Caco-2 (cell line): ENCODE data around the gene SLC12A7. TPM values are rescaled to one million over a fixed set of nuclear protein-coding genes. Genes with fewer than 3 reads are reported as not detected.

Source experiments
- BruUV-seq: library from RNA; stranded (reverse); fragments of 400-500 nt; replicated peaks from 2 replicates; lab custom pipeline; 2021; lab: Mats Ljungman, UMichigan
- CTCF ChIA-PET: fragments of 300-600 bp; sonication (Branson Sonifier 250); formaldehyde crosslinking; loops from one replicate; lab custom pipeline; 2022; ENCODE audit warnings: antibody characterized with exemption; lab: Charles Lee
- POLR2A ChIA-PET: fragments of 300-600 bp; sonication (Branson Sonifier 250); formaldehyde crosslinking; loops from one replicate; lab custom pipeline; 2022; ENCODE audit warnings: antibody characterized with exemption; lab: Charles Lee
- DNase-seq, 2 experiments: peaks; one replicate each; pipeline versions ENCODE4 v3.0.0 to v3.0.0-alpha.2; 2020 to 2022
- H3K27me3 ChIP-seq: replicated peaks from 2 replicates; pipeline ENCODE4 v1.6.0; 2011; ENCODE audit warnings: low read length; ENCODE audit not compliant: control insufficient read depth, insufficient read depth
- H3K36me3 ChIP-seq: 2 replicates; pipeline ENCODE4 v1.5.1; 2011; ENCODE audit warnings: low read length; ENCODE audit not compliant: control insufficient read depth, insufficient read depth
- H3K4me1 ChIP-seq: fragments of 250-450 bp; sonication (Bioruptor Pico); 2 replicates; pipeline ENCODE4 v1.5.1; 2020; ENCODE audit warnings: mild to moderate bottlenecking
- H3K4me3 ChIP-seq: 2 replicates; pipeline ENCODE4 v1.5.1; 2011; ENCODE audit warnings: low read depth, mild to moderate bottlenecking, control low read depth, low read length
- H3K9me3 ChIP-seq: fragments of 250-450 bp; sonication (Bioruptor Pico); 2 replicates; pipeline ENCODE4 v1.5.1; 2020; ENCODE audit warnings: mild to moderate bottlenecking, moderate library complexity
- H3K27ac Mint-ChIP-seq: one replicate; pipeline ENCODE4 v1.8.0; 2022; ENCODE audit warnings: mixed read lengths; ENCODE audit not compliant: unreplicated experiment
- H3K27me3 Mint-ChIP-seq: one replicate; pipeline ENCODE4 v1.8.0; 2022; ENCODE audit warnings: mixed read lengths; ENCODE audit not compliant: insufficient read depth, unreplicated experiment
- H3K36me3 Mint-ChIP-seq: one replicate; pipeline ENCODE4 v1.8.0; 2022; ENCODE audit warnings: mild to moderate bottlenecking, mixed read lengths; ENCODE audit not compliant: insufficient read depth, unreplicated experiment
- H3K4me1 Mint-ChIP-seq: one replicate; pipeline ENCODE4 v1.8.0; 2022; ENCODE audit warnings: low read depth, mixed read lengths; ENCODE audit not compliant: unreplicated experiment
- H3K4me3 Mint-ChIP-seq: one replicate; pipeline ENCODE4 v1.8.0; 2022; ENCODE audit warnings: mild to moderate bottlenecking, moderate library complexity, mixed read lengths; ENCODE audit not compliant: unreplicated experiment
- H3K9me3 Mint-ChIP-seq: one replicate; pipeline ENCODE4 v1.8.0; 2022; ENCODE audit warnings: mixed read lengths; ENCODE audit not compliant: unreplicated experiment
- intact Hi-C: fragments of 100-400 bp; cut with micrococcal nuclease; formaldehyde crosslinking; loops from one replicate; pipeline ENCODE4 v1.10.0; 2022; ENCODE audit not compliant: unreplicated experiment
- total RNA-seq: library from RNA; stranded (reverse); gene quantifications from 2 replicates; pipeline ENCODE4 v1.2.3, GENCODE V29; 2022
- TF ChIP-seq, protein P1 (sequence below), 2 experiments: fragments of 200-600 bp in 1 of 2; IDR thresholded peaks; 1 replicate in 1 of 2; 2 replicates in 1 of 2; pipeline versions ENCODE4 v1.5.1 to v1.8.0; 2011 to 2022; ENCODE audit warnings: antibody characterized with exemption in 1 of 2, control low read depth in 1 of 2, inconsistent platforms in 1 of 2, low read depth in 1 of 2, low read length in 1 of 2, mild to moderate bottlenecking in 1 of 2, moderate library complexity in 1 of 2; ENCODE audit not compliant: insufficient read depth in 1 of 2, severe bottlenecking in 1 of 2, unreplicated experiment in 1 of 2

Gene SLC12A7
- total RNA-seq, 1 experiment from 2014 or later = 41.7 TPM

DNA sequence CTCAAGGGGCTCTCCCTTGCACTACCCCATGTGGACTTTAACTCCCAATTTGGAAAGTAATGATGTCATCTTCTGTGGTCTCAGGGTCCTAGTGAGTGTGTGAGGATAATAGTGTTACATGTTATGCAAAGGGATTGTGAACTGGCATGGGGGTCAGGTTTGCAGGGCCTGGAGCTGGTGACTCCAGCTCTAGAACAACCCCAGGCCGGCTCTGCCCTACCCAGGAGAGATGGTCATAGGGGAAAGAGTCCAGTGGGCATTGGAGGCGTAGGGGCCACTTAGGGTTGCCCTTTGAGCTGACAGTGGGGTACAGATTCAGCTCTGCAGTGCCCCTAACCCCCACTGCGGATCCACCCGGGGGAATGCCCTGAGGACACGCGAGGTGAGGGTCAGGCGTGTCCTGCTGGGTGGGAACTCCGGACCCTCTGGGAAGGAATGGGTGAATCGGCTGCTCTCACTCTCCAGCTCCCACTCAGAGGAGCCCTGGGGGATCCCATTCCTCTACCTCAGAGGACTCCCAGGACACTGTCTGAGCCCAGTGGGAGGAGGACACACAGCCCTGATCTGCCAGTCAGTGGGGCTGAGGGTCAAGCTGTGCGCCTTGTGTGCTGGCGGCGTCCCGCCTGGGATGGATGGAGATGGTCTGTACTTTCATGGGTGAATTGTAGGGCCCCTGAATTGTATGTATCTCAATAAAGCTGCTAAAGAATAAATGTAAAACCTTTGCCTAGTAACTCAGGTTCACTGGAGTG, 105.8 kb downstream of the SLC12A7 start:
- no peak overlapping the region for H3K27ac Mint-ChIP-seq
- H3K9me3 Mint-ChIP-seq = no peaks in the 10 kb centered on the region
- BruUV-seq = no TSS peak
- Histone ChIP-seq H3K9me3 (no peaks in the 10 kb centered on the region), H3K27me3 (no peaks in the 10 kb centered on the region), H3K4me3 (no peak overlapping the region), H3K4me1 (peaks cover 40% of the 10 kb centered on the region), H3K36me3 (no peaks in the 10 kb centered on the region)
- DNase-seq = peak in 1 of 2 experiments; percentile 30
- H3K4me1 Mint-ChIP-seq = peaks cover 10% of the 10 kb centered on the region
- ChIA-PET POLR2A (no interaction called here), CTCF (interaction anchor here (1.1 to 2.3 kb wide), 4 partner anchors 23 to 162 kb away, joined by 3 to 12 read pairs (median 8); no protein-coding TSS in a partner anchor)
- TF ChIP-seq, protein P1, sequence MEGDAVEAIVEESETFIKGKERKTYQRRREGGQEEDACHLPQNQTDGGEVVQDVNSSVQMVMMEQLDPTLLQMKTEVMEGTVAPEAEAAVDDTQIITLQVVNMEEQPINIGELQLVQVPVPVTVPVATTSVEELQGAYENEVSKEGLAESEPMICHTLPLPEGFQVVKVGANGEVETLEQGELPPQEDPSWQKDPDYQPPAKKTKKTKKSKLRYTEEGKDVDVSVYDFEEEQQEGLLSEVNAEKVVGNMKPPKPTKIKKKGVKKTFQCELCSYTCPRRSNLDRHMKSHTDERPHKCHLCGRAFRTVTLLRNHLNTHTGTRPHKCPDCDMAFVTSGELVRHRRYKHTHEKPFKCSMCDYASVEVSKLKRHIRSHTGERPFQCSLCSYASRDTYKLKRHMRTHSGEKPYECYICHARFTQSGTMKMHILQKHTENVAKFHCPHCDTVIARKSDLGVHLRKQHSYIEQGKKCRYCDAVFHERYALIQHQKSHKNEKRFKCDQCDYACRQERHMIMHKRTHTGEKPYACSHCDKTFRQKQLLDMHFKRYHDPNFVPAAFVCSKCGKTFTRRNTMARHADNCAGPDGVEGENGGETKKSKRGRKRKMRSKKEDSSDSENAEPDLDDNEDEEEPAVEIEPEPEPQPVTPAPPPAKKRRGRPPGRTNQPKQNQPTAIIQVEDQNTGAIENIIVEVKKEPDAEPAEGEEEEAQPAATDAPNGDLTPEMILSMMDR (IDR thresholded peaks at IDR 0.05; ENCODE audit: insufficient read depth in 1 of 2, low read depth in 1 of 2, low read length in 1 of 2, severe bottlenecking in 1 of 2, unreplicated experiment in 1 of 2) = no peak
- H3K36me3 Mint-ChIP-seq = peaks cover 8% of the 10 kb centered on the region
- intact Hi-C loops = no loop called here
- no peaks in the 10 kb centered on the region for H3K27me3 Mint-ChIP-seq
- H3K4me3 Mint-ChIP-seq = peak overlapping the region; percentile 13

DNA sequence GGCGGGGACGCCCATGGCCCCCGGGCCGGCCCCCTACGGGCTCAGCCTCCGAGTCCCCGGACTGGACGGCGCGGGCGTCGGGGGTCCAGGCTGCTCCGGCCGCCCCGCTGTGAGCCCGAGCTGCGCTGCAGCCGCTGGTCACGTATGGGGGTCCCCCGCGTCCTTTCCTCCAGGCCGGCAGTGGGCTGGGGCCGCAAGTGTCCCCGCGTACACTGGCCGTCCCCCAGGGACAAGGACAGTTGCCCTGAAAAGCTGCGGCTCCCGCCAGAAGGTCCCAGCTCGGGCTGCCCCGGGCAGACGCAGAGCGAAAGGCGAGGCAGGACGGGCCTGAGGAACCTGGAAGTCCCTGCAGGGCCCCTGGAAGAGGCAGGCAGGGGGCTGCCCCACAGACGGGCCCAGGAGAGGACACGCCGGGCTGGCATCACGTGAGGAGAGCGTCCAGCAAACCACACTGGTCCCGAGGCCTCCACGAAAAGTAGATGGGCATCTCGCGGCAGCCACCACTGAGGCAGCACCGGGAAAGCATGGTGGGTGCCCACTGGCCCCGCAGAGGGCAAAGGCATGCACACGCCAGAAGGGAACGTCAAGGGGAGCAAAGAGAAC, 106.5 kb downstream of the SLC12A7 start:
- no TSS peak for BruUV-seq
- H3K36me3 Mint-ChIP-seq = peaks cover 5% of the 10 kb centered on the region
- CTCF ChIA-PET = interaction anchor here (1.0 to 1.3 kb wide), 5 partner anchors 15 to 162 kb away, joined by 3 to 9 read pairs (median 4); no protein-coding TSS in a partner anchor

More for the DNA sequence above, 106.5 kb downstream of the SLC12A7 start:
- Mint-ChIP-seq H3K9me3 (no peaks in the 10 kb centered on the region), H3K4me3 (peak overlapping the region; percentile 13), H3K4me1 (peaks cover 10% of the 10 kb centered on the region), H3K27me3 (no peaks in the 10 kb centered on the region), H3K27ac (no peak overlapping the region)
- H3K4me1 ChIP-seq = peaks cover 36% of the 10 kb centered on the region
- peak in 1 of 2 experiments; percentile 26 for DNase-seq
- no peaks in the 10 kb centered on the region for H3K36me3 ChIP-seq
- peak overlapping the region; percentile 61 for H3K4me3 ChIP-seq
- H3K9me3 ChIP-seq = no peaks in the 10 kb centered on the region
- POLR2A ChIA-PET = interaction anchor here (0.7 kb wide), 1 partner anchor 113 kb away, joined by 3 read pairs; the partner anchor contains the start of genes BRD9 and TRIP13
- TF ChIP-seq, protein P1 (IDR thresholded peaks at IDR 0.05; ENCODE audit: insufficient read depth in 1 of 2, low read depth in 1 of 2, low read length in 1 of 2, severe bottlenecking in 1 of 2, unreplicated experiment in 1 of 2) = no peak
- H3K27me3 ChIP-seq = no peaks in the 10 kb centered on the region
- intact Hi-C loops = no loop called here
